ENCODE data around the gene ZNF225.

- TF ChIP-seq POLR2A (IDR thresholded peaks at IDR 0.05): no peak
- TF ChIP-seq, protein P1, sequence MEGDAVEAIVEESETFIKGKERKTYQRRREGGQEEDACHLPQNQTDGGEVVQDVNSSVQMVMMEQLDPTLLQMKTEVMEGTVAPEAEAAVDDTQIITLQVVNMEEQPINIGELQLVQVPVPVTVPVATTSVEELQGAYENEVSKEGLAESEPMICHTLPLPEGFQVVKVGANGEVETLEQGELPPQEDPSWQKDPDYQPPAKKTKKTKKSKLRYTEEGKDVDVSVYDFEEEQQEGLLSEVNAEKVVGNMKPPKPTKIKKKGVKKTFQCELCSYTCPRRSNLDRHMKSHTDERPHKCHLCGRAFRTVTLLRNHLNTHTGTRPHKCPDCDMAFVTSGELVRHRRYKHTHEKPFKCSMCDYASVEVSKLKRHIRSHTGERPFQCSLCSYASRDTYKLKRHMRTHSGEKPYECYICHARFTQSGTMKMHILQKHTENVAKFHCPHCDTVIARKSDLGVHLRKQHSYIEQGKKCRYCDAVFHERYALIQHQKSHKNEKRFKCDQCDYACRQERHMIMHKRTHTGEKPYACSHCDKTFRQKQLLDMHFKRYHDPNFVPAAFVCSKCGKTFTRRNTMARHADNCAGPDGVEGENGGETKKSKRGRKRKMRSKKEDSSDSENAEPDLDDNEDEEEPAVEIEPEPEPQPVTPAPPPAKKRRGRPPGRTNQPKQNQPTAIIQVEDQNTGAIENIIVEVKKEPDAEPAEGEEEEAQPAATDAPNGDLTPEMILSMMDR (IDR thresholded peaks at IDR 0.05): no peak
These were observed 36.9 kb upstream of the ZNF225 start for GRCh38 chr19:44076325-44076724.

All from body of pancreas (tissue), 4 donors.